Mesothelial cell of epicardium (in vitro differentiated cells): Measurements from ENCODE around the gene STAP2. TPM values are rescaled to one million over a fixed set of nuclear protein-coding genes. Genes with fewer than 3 reads are reported as not detected.

ENCODE experiments used
- DNase-seq, 2 experiments: peaks; one replicate each; pipeline ENCODE4 v3.0.0; 2021; ENCODE audit warnings: low spot score in 2 of 2; ENCODE audit not compliant: unreplicated experiment in 2 of 2
- H3K27ac Mint-ChIP-seq: 2 replicates; pipeline ENCODE4 v1.8.0; 2021; ENCODE audit warnings: mixed read lengths
- H3K27me3 Mint-ChIP-seq: 2 replicates; pipeline ENCODE4 v1.8.0; 2021; ENCODE audit warnings: low read depth, mixed read lengths
- H3K36me3 Mint-ChIP-seq: 2 replicates; pipeline ENCODE4 v1.8.0; 2021; ENCODE audit warnings: mixed read lengths
- H3K4me1 Mint-ChIP-seq: 2 replicates; pipeline ENCODE4 v1.8.0; 2021; ENCODE audit warnings: mixed read lengths
- H3K4me3 Mint-ChIP-seq: 2 replicates; pipeline ENCODE4 v1.8.0; 2021; ENCODE audit warnings: mild to moderate bottlenecking, moderate library complexity, mixed read lengths
- H3K9me3 Mint-ChIP-seq: 2 replicates; pipeline ENCODE4 v1.8.0; 2021; ENCODE audit warnings: mixed read lengths
- CTCF ChIP-seq: fragments of 200-600 bp; sonication (generic); IDR thresholded peaks from one replicate; pipeline ENCODE4 v1.5.0; 2021; ENCODE audit warnings: antibody characterized with exemption; ENCODE audit not compliant: unreplicated experiment
- total RNA-seq: library from RNA; stranded (reverse); gene quantifications from 3 replicates; pipeline ENCODE4 v1.2.1, GENCODE V29; 2021

The STAP2 gene
- total RNA-seq, 1 donor from 2014 or later, result 74.0 TPM

GRCh38 chr19:4363571-4364304, 25.1 kb upstream of the STAP2 start:
- DNase-seq, result no peak
- peaks cover 7% of the 10 kb centered on the region for H3K36me3 Mint-ChIP-seq
- H3K27ac Mint-ChIP-seq, result peak overlapping the region; percentile 66
- no peaks in the 10 kb centered on the region for H3K9me3 Mint-ChIP-seq
- H3K4me3 Mint-ChIP-seq, result no peak overlapping the region
- TF ChIP-seq CTCF, result no peak
- peaks cover 12% of the 10 kb centered on the region for H3K4me1 Mint-ChIP-seq
- H3K27me3 Mint-ChIP-seq, result no peaks in the 10 kb centered on the region

GRCh38 chr19:4362831-4363545, 24.4 kb upstream of the STAP2 start:
- no peak for DNase-seq
- no peak overlapping the region for H3K27ac Mint-ChIP-seq
- no peak for TF ChIP-seq CTCF
- peaks cover 4% of the 10 kb centered on the region for H3K4me1 Mint-ChIP-seq
- peaks cover 7% of the 10 kb centered on the region for H3K36me3 Mint-ChIP-seq
- no peak overlapping the region for H3K4me3 Mint-ChIP-seq
- no peaks in the 10 kb centered on the region for H3K27me3 Mint-ChIP-seq
- no peaks in the 10 kb centered on the region for H3K9me3 Mint-ChIP-seq

GRCh38 chr19:4362101-4362828, 23.6 kb upstream of the STAP2 start:
- Mint-ChIP-seq H3K4me3 (no peak overlapping the region), H3K4me1 (no peaks in the 10 kb centered on the region), H3K36me3 (peaks cover 7% of the 10 kb centered on the region), H3K27ac (peak overlapping the region; percentile 69), H3K27me3 (no peaks in the 10 kb centered on the region), H3K9me3 (no peaks in the 10 kb centered on the region)
- TF ChIP-seq CTCF, result no peak
- DNase-seq, result no peak

- Mint-ChIP-seq H3K27me3 (no peaks in the 10 kb centered on the region), H3K36me3 (peaks cover 7% of the 10 kb centered on the region), H3K4me1 (no peaks in the 10 kb centered on the region), H3K4me3 (no peak overlapping the region), H3K27ac (no peak overlapping the region), H3K9me3 (no peaks in the 10 kb centered on the region)
- no peak for DNase-seq
- no peak for TF ChIP-seq CTCF
Measured at GRCh38 chr19:4361152-4362046, 22.8 kb upstream of the STAP2 start.

DNA sequence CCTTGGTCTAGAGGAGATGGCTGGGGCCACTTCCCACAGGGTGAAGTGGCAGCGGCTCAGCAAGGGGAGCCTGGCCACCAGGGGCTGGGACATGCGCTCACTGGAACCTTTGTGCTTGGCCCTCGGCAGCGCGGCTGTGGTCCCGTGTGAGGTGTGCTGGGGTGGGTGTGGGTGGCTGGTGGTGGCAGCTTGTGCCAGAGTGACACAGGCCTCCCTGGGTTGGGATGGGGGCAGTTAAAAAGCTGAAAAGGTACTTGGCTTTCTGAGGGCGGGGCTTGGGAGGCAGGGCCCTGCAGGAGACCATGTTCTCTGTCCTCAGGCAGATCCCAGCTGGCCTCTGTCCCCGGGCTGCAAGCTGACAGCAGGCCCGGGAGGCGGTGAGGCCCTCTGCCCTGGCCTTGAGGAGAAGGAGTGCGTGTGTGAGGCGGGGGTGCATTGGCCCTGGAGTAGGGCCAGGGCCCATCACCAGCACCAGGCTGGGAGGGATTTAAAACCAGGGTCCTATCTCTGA, 22.1 kb upstream of the STAP2 start:
- Mint-ChIP-seq H3K36me3 (peaks cover 7% of the 10 kb centered on the region), H3K4me1 (no peaks in the 10 kb centered on the region), H3K9me3 (no peaks in the 10 kb centered on the region), H3K4me3 (no peak overlapping the region), H3K27ac (peak overlapping the region; percentile 66), H3K27me3 (no peaks in the 10 kb centered on the region)
- no peak for DNase-seq
- no peak for TF ChIP-seq CTCF
